ENCODE measurements around the gene MORN4. TPM values are rescaled to one million over a fixed set of nuclear protein-coding genes. Genes with fewer than 3 reads are reported as not detected.

Gene MORN4
- total and polyA plus RNA-seq, 2 donors (not counting 3 experiments of a cell fraction or from before 2014, with no cell fraction given) = 12.2 to 13.9 TPM

- Histone ChIP-seq H3K79me2 (ENCODE audit: control insufficient read depth, insufficient read depth, low read length) (no peaks in the 10 kb centered on the region), H3K4me1 (ENCODE audit: control insufficient read depth, extremely low read depth, insufficient read depth, low read length) (peaks cover 25% of the 10 kb centered on the region), H3K4me3 (replicated peaks in 1 of 3; ENCODE audit: insufficient read depth in 1 of 3, low read depth in 1 of 3, low read length in 3 of 3) (no peak overlapping the region), H3K9me1 (replicated peaks; ENCODE audit: control insufficient read depth, extremely low read depth, insufficient read depth, low read length) (no peaks in the 10 kb centered on the region), H2AFZ (ENCODE audit: low read depth, low read length) (peak overlapping the region; percentile 52), H3K27me3 (ENCODE audit: control insufficient read depth in 2 of 2, insufficient read depth in 2 of 2, low read length in 2 of 2) (no peaks in the 10 kb centered on the region), H3K36me3 (ENCODE audit: control insufficient read depth in 2 of 2, extremely low read depth in 1 of 2, insufficient read depth in 2 of 2, low read length in 2 of 2) (no peaks in the 10 kb centered on the region), H3K9ac (replicated peaks; ENCODE audit: extremely low read depth, insufficient read depth, low read length) (peak overlapping the region; percentile 17), H3K4me2 (ENCODE audit: insufficient read depth, low read length) (peak overlapping the region; percentile 29), H4K20me1 (replicated peaks; ENCODE audit: control insufficient read depth, extremely low read depth, insufficient read depth, low read length) (no peaks in the 10 kb centered on the region), H3K9me3 (replicated peaks; ENCODE audit: control insufficient read depth, insufficient read depth, low read length) (no peaks in the 10 kb centered on the region), H3K27ac (ENCODE audit: insufficient read depth, low read depth, low read length) (peak overlapping the region; percentile 82)
- DNase-seq (ENCODE audit: low read depth, low spot score) (no peak), FAIRE-seq (peak; percentile 88)
- dilution Hi-C loops (cut with MboI; ENCODE audit: extremely low pct_ligation_motif_present, low sequenced_read_pairs) (no loop called here), intact Hi-C loops (cut with micrococcal nuclease) (loop anchor here (2.0 to 5.0 kb wide), 2 partner anchors 55 to 190 kb away; no protein-coding TSS in a partner anchor)
- TF ChIP-seq GATA2 (IDR thresholded peaks at IDR 0.05; ENCODE audit: insufficient read depth, insufficient read length, low read depth, low read length) (no peak), FOS (IDR thresholded peaks at IDR 0.05; ENCODE audit: borderline replicate concordance, insufficient read depth, low read length) (peak; percentile 30)
- ChIA-PET CTCF (interaction anchor here (0.8 to 1.8 kb wide), 6 partner anchors 11 to 26 kb away, joined by 3 to 16 read pairs (median 4); partner anchors contain the start of gene HOGA1), POLR2A (no interaction called here)
- no TSS peak for BruUV-seq (replicated peaks)
These were observed 35.5 kb downstream of the MORN4 start for GRCh38 chr10:97597778-97598177.

- dilution Hi-C loops (cut with MboI; ENCODE audit: extremely low pct_ligation_motif_present, low sequenced_read_pairs) (no loop called here), intact Hi-C loops (cut with micrococcal nuclease) (loop anchor here (1.0 to 5.0 kb wide), 4 partner anchors 12 to 189 kb away; partner anchors contain the start of gene HOGA1)
- peak; percentile 98 for DNase-seq (ENCODE audit: low read depth, low spot score)
- H4K20me1 ChIP-seq (replicated peaks; ENCODE audit: control insufficient read depth, extremely low read depth, insufficient read depth, low read length) = no peaks in the 10 kb centered on the region
- peak overlapping the region; percentile 42 for H3K4me2 ChIP-seq (ENCODE audit: insufficient read depth, low read length)
- peak overlapping the region; percentile 41 for H3K9ac ChIP-seq (replicated peaks; ENCODE audit: extremely low read depth, insufficient read depth, low read length)
- H3K36me3 ChIP-seq (ENCODE audit: control insufficient read depth in 2 of 2, extremely low read depth in 1 of 2, insufficient read depth in 2 of 2, low read length in 2 of 2) = no peaks in the 10 kb centered on the region
- CTCF ChIA-PET = interaction anchor here (0.5 to 2.2 kb wide), 19 partner anchors 9 to 115 kb away, joined by 3 to 32 read pairs (median 5); partner anchors contain the start of genes ANKRD2, HOGA1 and PI4K2A
- H3K79me2 ChIP-seq (ENCODE audit: control insufficient read depth, insufficient read depth, low read length) = no peaks in the 10 kb centered on the region
- H3K4me3 ChIP-seq (replicated peaks in 1 of 3; ENCODE audit: insufficient read depth in 1 of 3, low read depth in 1 of 3, low read length in 3 of 3) = no peak overlapping the region
- FAIRE-seq = peak; percentile 95
- POLR2A ChIA-PET = interaction anchor here (0.6 to 1.5 kb wide), 3 partner anchors 16 to 197 kb away, joined by 3 to 4 read pairs (median 3); no protein-coding TSS in a partner anchor
- no peaks in the 10 kb centered on the region for H3K9me1 ChIP-seq (replicated peaks; ENCODE audit: control insufficient read depth, extremely low read depth, insufficient read depth, low read length)
- no peaks in the 10 kb centered on the region for H3K27me3 ChIP-seq (ENCODE audit: control insufficient read depth in 2 of 2, insufficient read depth in 2 of 2, low read length in 2 of 2)
- H3K4me1 ChIP-seq (ENCODE audit: control insufficient read depth, extremely low read depth, insufficient read depth, low read length) = peaks cover 25% of the 10 kb centered on the region
- peak overlapping the region; percentile 14 for H2AFZ ChIP-seq (ENCODE audit: low read depth, low read length)
- TSS peak; percentile 82 for BruUV-seq (replicated peaks)
- H3K27ac ChIP-seq (ENCODE audit: insufficient read depth, low read depth, low read length) = peak overlapping the region; percentile 82
- H3K9me3 ChIP-seq (replicated peaks; ENCODE audit: control insufficient read depth, insufficient read depth, low read length) = no peaks in the 10 kb centered on the region
- TF ChIP-seq FOS (IDR thresholded peaks at IDR 0.05; ENCODE audit: borderline replicate concordance, insufficient read depth, low read length) (peak; percentile 96), GATA2 (IDR thresholded peaks at IDR 0.05; ENCODE audit: insufficient read depth, insufficient read length, low read depth, low read length) (peak; percentile 67), MAX (IDR thresholded peaks at IDR 0.05; ENCODE audit: insufficient read depth, insufficient read length) (no peak), CTCF (IDR thresholded peaks at IDR 0.05; ENCODE audit: extremely low read depth in 1 of 2, insufficient read depth in 1 of 2, low read depth in 1 of 2, low read length in 2 of 2) (no peak), POLR2A (IDR thresholded peaks at IDR 0.05; ENCODE audit: low read depth, low read length) (peak; percentile 66), POLR2AphosphoS5 (IDR thresholded peaks at IDR 0.05; ENCODE audit: insufficient read depth, low read depth, low read length) (peak; percentile 86), JUN (IDR thresholded peaks at IDR 0.05; ENCODE audit: borderline replicate concordance, insufficient read depth, insufficient read length, low read depth) (peak; percentile 91)
These were observed 36.9 kb downstream of the MORN4 start for GRCh38 chr10:97596101-97597082.

All from endothelial cell of umbilical vein (primary cell).